Large intestine (tissue), 3 donors: Measurements from ENCODE around the gene TMEM171. TPM values are rescaled to one million over a fixed set of nuclear protein-coding genes. Genes with fewer than 3 reads are reported as not detected.
A peak's percentile ranks its signal among the peaks of the same experiment; 100 is the strongest.

ENCODE experiments used
- DNase-seq, 2 donors: peaks; one replicate each; pipeline versions ENCODE4 v3.0.0 to v3.0.0-alpha.2; 2013
- H3K27ac ChIP-seq: one replicate; pipeline ENCODE4 v1.5.1; 2013; ENCODE audit warnings: low read length
- H3K27me3 ChIP-seq: 2 replicates; pipeline ENCODE4 v1.6.1; 2013; ENCODE audit warnings: low read length; ENCODE audit not compliant: control insufficient read depth, insufficient read depth
- H3K36me3 ChIP-seq: 2 replicates; pipeline ENCODE4 v1.6.1; 2013; ENCODE audit warnings: low read length; ENCODE audit not compliant: control insufficient read depth, insufficient read depth
- H3K4me1 ChIP-seq: one replicate; pipeline ENCODE4 v1.6.1; 2013; ENCODE audit warnings: low read length; ENCODE audit not compliant: control insufficient read depth, insufficient read depth
- H3K4me3 ChIP-seq: one replicate; pipeline ENCODE4 v1.5.1; 2013; ENCODE audit warnings: low read length
- H3K9me3 ChIP-seq: one replicate; pipeline ENCODE4 v1.6.1; 2013; ENCODE audit warnings: mild to moderate bottlenecking, low read depth, low read length, moderate library complexity; ENCODE audit not compliant: control insufficient read depth
- WGBS: methylation state at CpG from one replicate; pipeline ENCODE4 v1.1.5; 2013; ENCODE audit warnings: low lambda C conversion rate; ENCODE audit not compliant: insufficient coverage; 5-methylcytosine and 5-hydroxymethylcytosine counted together
- polyA plus RNA-seq: library from polyadenylated mRNA; unstranded; fragments of 120-200 nt; gene quantifications from one replicate; pipeline ENCODE4 v1.2.1, GENCODE V29; 2013

The TMEM171 gene
- polyA plus RNA-seq, 1 donor: 13.7 TPM

GRCh38 chr5:73118391-73118973, 1.9 kb upstream of the TMEM171 start:
- Histone ChIP-seq H3K27me3 (peaks cover 8% of the 10 kb centered on the region), H3K4me3 (no peak overlapping the region), H3K36me3 (peaks cover 2% of the 10 kb centered on the region), H3K27ac (peak overlapping the region; percentile 65), H3K9me3 (no peaks in the 10 kb centered on the region), H3K4me1 (peaks cover 47% of the 10 kb centered on the region)
- peak; percentile 55 to 88 for DNase-seq
- no CpG with 5 or more reads among the region's 5 CpGs for WGBS

- DNase-seq: peak; percentile 55 to 81
- WGBS: no CpG with 5 or more reads among the region's 40 CpGs
- H3K4me3 ChIP-seq: no peak overlapping the region
- H3K9me3 ChIP-seq: no peaks in the 10 kb centered on the region
- peak overlapping the region; percentile 65 for H3K27ac ChIP-seq
- H3K36me3 ChIP-seq: peaks cover 13% of the 10 kb centered on the region
- H3K4me1 ChIP-seq: peaks cover 38% of the 10 kb centered on the region
- peaks cover 8% of the 10 kb centered on the region for H3K27me3 ChIP-seq
Observed at GRCh38 chr5:73119451-73120157, 771 bp upstream of the TMEM171 start.

GRCh38 chr5:73121119-73121463, 716 bp downstream of the TMEM171 start:
- Histone ChIP-seq H3K27me3 (peaks cover 8% of the 10 kb centered on the region), H3K4me1 (peaks cover 25% of the 10 kb centered on the region), H3K9me3 (no peaks in the 10 kb centered on the region), H3K36me3 (peaks cover 15% of the 10 kb centered on the region), H3K4me3 (peak overlapping the region; percentile 62), H3K27ac (no peak overlapping the region)
- no peak for DNase-seq
- WGBS: 28% methylated on average over 4 of the region's 6 CpGs

- WGBS: no CpG with 5 or more reads among the region's 19 CpGs
- peaks cover 22% of the 10 kb centered on the region for H3K4me1 ChIP-seq
- H3K36me3 ChIP-seq: peaks cover 15% of the 10 kb centered on the region
- DNase-seq: no peak
- no peak overlapping the region for H3K27ac ChIP-seq
- H3K9me3 ChIP-seq: no peaks in the 10 kb centered on the region
- H3K4me3 ChIP-seq: no peak overlapping the region
- peaks cover 8% of the 10 kb centered on the region for H3K27me3 ChIP-seq
Observed at GRCh38 chr5:73122875-73123810, 2.8 kb downstream of the TMEM171 start.

- H3K4me1 ChIP-seq: peaks cover 6% of the 10 kb centered on the region
- WGBS: 100% methylated on average over 2 of the region's 4 CpGs
- H3K9me3 ChIP-seq: no peaks in the 10 kb centered on the region
- peaks cover 22% of the 10 kb centered on the region for H3K36me3 ChIP-seq
- DNase-seq: no peak
- H3K27me3 ChIP-seq: peaks cover 8% of the 10 kb centered on the region
- no peak overlapping the region for H3K4me3 ChIP-seq
- no peak overlapping the region for H3K27ac ChIP-seq
Observed at GRCh38 chr5:73125289-73125688, 4.9 kb downstream of the TMEM171 start.

GRCh38 chr5:73126381-73126780, 6.0 kb downstream of the TMEM171 start:
- H3K36me3 ChIP-seq: peaks cover 22% of the 10 kb centered on the region
- no peak overlapping the region for H3K27ac ChIP-seq
- no CpG with 5 or more reads among the region's 4 CpGs for WGBS
- H3K9me3 ChIP-seq: no peaks in the 10 kb centered on the region
- DNase-seq: no peak
- no peak overlapping the region for H3K4me3 ChIP-seq
- H3K4me1 ChIP-seq: peaks cover 11% of the 10 kb centered on the region
- H3K27me3 ChIP-seq: peaks cover 4% of the 10 kb centered on the region

GRCh38 chr5:73126957-73127356, 6.6 kb downstream of the TMEM171 start:
- Histone ChIP-seq H3K4me3 (no peak overlapping the region), H3K27me3 (peaks cover 2% of the 10 kb centered on the region), H3K4me1 (peaks cover 13% of the 10 kb centered on the region), H3K9me3 (no peaks in the 10 kb centered on the region), H3K27ac (no peak overlapping the region), H3K36me3 (peaks cover 22% of the 10 kb centered on the region)
- no peak for DNase-seq
- WGBS: no CpG with 5 or more reads among the region's 1 CpG

GRCh38 chr5:73129143-73129542, 8.8 kb downstream of the TMEM171 start:
- no peaks in the 10 kb centered on the region for H3K27me3 ChIP-seq
- H3K9me3 ChIP-seq: no peaks in the 10 kb centered on the region
- peaks cover 23% of the 10 kb centered on the region for H3K4me1 ChIP-seq
- no peak overlapping the region for H3K4me3 ChIP-seq
- 80% methylated on average over 1 of the region's 5 CpGs for WGBS
- DNase-seq: no peak
- peaks cover 13% of the 10 kb centered on the region for H3K36me3 ChIP-seq
- H3K27ac ChIP-seq: no peak overlapping the region

- Histone ChIP-seq H3K9me3 (no peaks in the 10 kb centered on the region), H3K4me3 (no peak overlapping the region), H3K27ac (no peak overlapping the region), H3K27me3 (no peaks in the 10 kb centered on the region), H3K36me3 (peaks cover 8% of the 10 kb centered on the region), H3K4me1 (peaks cover 30% of the 10 kb centered on the region)
- DNase-seq: no peak
- WGBS: no CpG with 5 or more reads among the region's 1 CpG
Observed at GRCh38 chr5:73130811-73131210, 10.4 kb downstream of the TMEM171 start.

- peak in 1 of 2 donors; percentile 62 for DNase-seq
- H3K9me3 ChIP-seq: no peaks in the 10 kb centered on the region
- H3K4me3 ChIP-seq: no peak overlapping the region
- peaks cover 7% of the 10 kb centered on the region for H3K36me3 ChIP-seq
- H3K27ac ChIP-seq: peak overlapping the region; percentile 68
- no peaks in the 10 kb centered on the region for H3K27me3 ChIP-seq
- 60% methylated on average over 1 of the region's 3 CpGs for WGBS
- peaks cover 37% of the 10 kb centered on the region for H3K4me1 ChIP-seq
Observed at GRCh38 chr5:73131711-73132425, 11.5 kb downstream of the TMEM171 start.
